Astrocyte (in vitro differentiated cells and primary cell): ENCODE data around the gene PLB1.

Experiments
- EZH2 ChIP-seq: IDR thresholded peaks from 2 replicates; pipeline ENCODE4 v1.6.1; 2012; ENCODE audit warnings: mild to moderate bottlenecking, low read length, inconsistent platforms; ENCODE audit not compliant: insufficient read depth
- TF ChIP-seq, protein P1 (sequence below): IDR thresholded peaks from 2 replicates; pipeline ENCODE4 v1.5.1; 2011; ENCODE audit warnings: low read depth, mild to moderate bottlenecking, inconsistent platforms, low read length, moderate library complexity; ENCODE audit not compliant: insufficient read depth

DNA sequence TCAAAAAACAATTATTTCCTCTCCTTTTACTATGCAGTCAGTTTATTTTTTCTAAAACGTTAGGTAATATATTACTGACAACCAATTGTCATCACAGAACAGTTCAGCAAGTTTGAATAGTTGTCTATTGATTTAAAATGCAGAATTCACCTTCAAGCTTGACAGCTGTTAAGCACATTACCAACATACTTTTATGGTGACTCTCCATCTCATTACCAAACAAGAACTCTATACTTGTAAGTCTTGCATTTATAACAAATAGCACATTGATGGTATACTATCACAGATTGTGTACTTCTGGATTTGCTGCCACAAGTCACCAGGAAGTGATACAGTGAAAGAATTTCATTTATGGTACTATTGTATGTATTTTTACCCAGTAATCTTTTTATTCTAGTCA is 156.4 kb downstream of the PLB1 start:
- TF ChIP-seq, protein P1, sequence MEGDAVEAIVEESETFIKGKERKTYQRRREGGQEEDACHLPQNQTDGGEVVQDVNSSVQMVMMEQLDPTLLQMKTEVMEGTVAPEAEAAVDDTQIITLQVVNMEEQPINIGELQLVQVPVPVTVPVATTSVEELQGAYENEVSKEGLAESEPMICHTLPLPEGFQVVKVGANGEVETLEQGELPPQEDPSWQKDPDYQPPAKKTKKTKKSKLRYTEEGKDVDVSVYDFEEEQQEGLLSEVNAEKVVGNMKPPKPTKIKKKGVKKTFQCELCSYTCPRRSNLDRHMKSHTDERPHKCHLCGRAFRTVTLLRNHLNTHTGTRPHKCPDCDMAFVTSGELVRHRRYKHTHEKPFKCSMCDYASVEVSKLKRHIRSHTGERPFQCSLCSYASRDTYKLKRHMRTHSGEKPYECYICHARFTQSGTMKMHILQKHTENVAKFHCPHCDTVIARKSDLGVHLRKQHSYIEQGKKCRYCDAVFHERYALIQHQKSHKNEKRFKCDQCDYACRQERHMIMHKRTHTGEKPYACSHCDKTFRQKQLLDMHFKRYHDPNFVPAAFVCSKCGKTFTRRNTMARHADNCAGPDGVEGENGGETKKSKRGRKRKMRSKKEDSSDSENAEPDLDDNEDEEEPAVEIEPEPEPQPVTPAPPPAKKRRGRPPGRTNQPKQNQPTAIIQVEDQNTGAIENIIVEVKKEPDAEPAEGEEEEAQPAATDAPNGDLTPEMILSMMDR, result no peak
- TF ChIP-seq EZH2, result no peak
